HG03066 (cell line): ENCODE data around the gene CBX2.

Experiments used
- ATAC-seq: cut with Tn5 transposase; IDR thresholded peaks from one replicate; pipeline ENCODE4 v1.9.1; 2021; ENCODE audit warnings: low read depth; ENCODE audit not compliant: unreplicated experiment

CBX2 gene

DNA sequence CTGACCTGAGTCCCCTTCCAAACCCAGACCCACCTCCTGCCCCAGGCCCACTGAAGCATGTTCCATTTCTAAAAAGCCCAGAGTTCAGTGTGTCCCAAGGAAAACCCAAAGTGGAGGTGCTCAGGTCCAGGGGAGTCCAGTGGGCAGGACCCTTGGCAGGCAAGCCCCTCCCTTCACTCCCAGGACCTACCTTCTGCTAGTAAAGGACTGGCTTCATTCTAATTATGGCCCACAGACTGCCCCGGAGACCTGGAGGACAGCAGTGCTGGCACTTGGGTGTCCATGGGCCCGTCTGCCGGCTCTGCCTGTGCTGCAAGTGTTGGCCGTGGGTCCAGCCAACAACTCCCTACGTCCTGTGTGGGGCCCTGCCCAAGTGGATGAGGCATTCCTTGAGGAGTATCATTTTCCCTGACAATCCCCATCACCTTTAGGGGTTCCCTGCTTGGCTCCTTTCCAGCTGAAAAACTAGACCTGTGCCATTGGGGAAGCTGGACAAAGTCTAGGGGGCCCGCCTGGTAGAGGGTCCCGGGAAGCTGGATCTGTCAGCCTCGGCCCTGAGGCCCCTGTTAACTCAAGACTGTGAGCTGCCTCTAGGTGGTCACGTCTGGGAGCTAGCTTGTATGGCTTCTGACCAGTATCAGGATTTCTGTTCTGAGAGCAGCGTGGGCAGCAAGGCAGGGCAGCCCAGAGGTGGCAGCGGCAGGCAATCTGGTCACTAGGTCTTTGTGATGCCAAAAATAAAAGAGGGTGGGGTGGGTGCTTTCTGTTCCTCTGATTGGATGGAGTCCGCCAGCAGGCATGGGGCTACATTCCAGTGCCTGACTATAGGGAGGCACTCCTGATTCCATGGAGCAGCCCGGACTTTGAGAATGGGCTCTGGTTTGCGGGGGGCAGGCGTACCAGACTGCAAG, 8.2 kb downstream of the CBX2 start:
- ATAC-seq, result no peak

GRCh38 chr17:79786930-79787643, 9.1 kb downstream of the CBX2 start:
- no peak for ATAC-seq

GRCh38 chr17:79788455-79788854, 10.5 kb downstream of the CBX2 start:
- ATAC-seq, result no peak

GRCh38 chr17:79788989-79789942, 11.3 kb downstream of the CBX2 start:
- no peak for ATAC-seq

DNA sequence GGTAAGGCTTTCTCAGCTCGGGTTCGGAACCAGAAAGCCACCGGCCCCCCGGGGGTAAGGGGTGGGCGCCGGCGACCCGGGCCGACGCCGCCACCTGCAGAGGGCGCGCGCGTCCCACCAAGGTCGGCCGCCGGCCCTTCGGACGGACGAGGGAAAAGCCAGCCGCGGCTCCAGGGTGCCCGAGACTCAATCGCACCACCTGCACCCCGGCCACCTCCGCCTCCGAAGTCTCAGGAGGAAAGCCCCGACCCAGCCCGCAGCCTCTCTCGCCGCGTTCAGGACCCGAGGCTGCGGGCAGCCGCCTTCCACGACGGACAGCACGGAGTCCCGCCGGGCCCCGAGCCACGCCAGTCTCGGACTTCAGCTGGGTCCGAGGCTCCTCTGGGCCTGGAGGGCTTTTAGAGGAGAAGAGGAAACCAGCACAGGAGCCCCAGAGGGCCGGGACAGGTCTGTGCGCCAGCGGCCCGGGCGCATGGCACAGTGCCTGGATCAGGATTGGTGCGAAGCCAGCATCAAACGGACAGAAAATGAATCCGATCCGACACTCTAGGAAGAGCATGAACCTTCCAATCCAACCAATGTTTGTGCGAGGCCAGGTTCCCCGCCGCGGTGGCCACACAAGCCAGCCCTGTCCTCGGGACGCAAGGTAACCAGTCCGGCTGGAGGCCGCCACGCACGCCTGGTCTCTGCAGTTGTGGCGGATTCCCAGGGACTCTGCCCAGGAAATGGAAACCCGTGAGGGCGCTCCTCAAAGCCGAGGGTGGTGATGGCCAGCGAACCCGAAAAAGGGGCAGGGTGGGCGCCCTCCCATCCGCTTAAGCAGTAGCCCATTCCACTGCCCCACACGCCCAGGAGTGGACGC, 12.2 kb downstream of the CBX2 start:
- no peak for ATAC-seq

- no peak for ATAC-seq
These were observed 13.1 kb downstream of the CBX2 start for GRCh38 chr17:79790805-79791734.

GRCh38 chr17:79791735-79792161, 13.8 kb downstream of the CBX2 start:
- no peak for ATAC-seq

- ATAC-seq, result no peak
These were observed 14.5 kb downstream of the CBX2 start for GRCh38 chr17:79792341-79792871.

GRCh38 chr17:79792984-79793923, 15.3 kb downstream of the CBX2 start:
- ATAC-seq, result no peak

DNA sequence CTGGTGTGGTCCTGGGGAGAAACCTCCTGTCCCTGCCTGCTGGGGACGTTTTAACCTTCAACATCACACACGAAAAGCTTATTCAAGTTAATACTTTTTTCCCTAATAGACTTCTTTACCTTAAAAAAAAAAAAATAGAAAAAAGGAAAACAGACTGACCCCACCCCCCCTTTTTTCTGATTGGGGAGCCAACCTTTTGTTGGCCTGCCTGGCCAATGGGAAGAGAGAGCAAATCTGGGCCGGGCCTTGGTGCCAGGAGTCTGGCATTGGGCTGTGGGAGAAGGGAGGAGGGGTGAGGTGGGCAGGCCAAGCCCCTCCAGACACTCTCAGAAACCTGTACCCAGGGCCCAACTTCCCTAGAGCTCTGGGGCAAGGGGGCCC, 16.0 kb downstream of the CBX2 start:
- no peak for ATAC-seq

- no peak for ATAC-seq
These were observed 16.9 kb downstream of the CBX2 start for GRCh38 chr17:79794659-79795511.

DNA sequence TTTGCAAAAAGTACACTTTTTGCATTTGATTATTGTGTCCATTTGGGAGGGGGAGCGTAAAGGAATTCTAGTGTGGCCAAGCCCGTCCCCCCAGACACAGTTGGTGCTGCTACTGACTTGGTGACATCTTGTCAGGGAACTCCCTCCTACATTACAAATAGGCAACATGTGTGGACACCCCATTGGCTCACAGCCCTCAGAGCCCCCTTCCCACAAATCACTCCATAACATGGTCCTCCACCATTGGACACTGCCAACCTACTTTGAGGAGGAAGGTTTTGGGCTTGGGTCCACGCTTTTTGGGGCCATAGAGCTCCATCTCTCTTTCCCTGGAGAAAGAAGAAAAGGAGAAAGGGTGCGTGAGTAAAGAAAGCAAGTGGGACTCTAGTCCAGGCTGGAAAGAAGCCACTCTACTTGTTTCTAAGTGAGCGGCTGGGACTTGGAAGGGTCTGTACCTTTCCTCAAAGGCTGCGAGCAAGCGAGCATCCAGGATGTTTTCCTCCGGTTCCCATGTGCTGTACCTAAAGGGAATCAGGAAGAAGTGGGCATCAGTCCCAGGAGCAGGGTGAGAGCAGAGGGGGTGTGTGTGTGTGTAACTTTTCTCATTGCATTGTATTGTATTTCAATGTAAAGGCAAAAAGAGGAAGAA, 18.0 kb downstream of the CBX2 start:
- no peak for ATAC-seq

DNA sequence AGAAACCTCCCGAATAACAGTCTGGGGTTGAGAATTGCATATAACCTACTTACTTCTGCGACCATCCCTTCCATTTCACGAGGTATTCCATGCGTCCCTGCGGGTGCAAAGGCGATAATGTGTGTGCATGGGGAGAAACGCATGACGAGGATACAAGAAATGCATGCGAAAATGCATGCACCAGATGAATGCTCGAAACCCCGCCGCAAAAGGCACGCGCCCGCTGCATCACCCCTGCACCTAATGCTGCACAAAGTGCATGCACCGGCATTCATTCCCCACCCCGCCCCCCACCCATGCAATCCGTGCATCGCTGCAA, 18.5 kb downstream of the CBX2 start:
- ATAC-seq, result no peak

DNA sequence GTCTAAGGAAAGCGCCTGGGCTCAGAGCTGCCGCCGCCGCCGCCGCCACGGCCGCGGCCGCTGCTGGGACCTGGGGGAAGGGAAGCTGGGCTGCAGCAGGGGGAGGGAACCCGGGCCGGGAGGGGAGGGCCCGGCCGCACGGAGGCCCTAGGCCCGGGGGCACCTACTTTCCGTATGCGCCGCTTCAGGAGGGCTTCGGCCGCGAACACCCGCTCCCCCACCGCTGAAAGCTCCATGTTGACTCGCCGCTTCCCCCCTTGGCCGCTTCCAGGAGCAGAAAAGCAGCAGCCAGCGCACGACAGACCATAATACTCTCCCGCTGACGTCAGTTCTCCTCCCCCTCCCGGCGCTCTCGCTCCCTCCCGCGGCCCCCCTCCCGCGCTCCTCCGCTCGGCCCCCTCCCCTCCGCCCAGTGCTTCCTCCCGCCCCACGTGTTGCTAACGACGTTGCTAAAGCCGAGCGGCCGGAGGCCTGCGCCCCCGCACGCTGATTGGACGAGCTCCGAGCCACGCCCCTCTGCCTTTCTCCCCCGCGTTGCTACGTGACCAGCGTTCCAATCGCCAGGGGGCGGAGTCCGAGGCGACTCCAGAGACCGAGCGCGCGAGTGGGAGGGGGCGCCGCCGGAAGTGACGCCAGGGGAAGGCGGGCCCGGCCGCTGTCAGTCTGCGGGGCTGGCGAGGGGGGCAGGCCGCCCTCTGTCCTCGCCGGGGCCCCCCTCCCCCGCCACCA, 19.0 kb downstream of the CBX2 start, which contains the start of gene CBX8:
Gene CBX8, minus strand, starts transcription at position 315 of the 729 bp plus-strand sequence. Its CDS starts 79 bp downstream, at position 236.
- peak; percentile 83 for ATAC-seq
